ENCODE measurements around the gene GCC2. TPM values are rescaled to one million over a fixed set of nuclear protein-coding genes. Genes with fewer than 3 reads are reported as not detected.
A peak's percentile ranks its signal among the peaks of the same experiment; 100 is the strongest.

Gene GCC2
- total RNA-seq, 2 donors from 2014 or later = 57.0 to 59.9 TPM

DNA sequence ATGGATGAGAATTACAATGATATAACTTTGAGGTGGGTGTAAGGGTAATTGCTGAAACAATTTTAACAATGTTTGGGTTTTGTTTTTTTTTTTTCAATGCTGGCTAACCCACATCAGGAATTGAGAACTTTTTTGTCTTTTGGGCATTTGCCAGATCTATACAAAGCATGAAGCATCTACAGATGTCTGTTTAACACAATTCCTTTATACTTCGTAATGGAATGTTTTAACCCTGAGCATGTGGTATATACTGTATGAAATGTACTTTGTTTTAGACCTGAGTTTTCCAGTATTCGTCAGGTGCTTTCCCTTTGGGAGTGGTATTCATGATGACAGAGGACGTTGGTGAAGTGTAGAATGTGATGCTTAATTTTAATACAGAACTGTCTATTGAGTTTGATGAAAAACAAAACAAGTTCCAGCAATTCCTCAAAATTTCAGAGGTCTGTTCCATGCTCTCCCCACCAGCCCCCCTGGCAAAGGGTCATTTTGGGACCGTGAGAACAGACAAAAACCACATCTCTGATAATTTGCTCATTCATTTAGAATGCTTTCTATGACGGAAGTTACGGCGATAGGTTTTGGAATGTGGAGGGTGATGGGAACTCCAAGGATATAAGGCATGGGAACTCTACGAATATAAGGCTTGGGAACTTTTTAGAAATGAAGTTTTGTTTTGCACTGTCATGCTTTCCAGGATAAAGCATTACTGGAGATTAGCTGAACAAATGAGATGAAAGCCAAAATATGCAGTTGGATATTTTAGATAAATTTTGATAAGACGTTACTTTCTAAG is 99.4 kb downstream of the GCC2 start:
- Mint-ChIP-seq H3K36me3 (ENCODE audit: low read depth) (peaks cover 8% of the 10 kb centered on the region), H3K9me3 (peaks cover 6% of the 10 kb centered on the region), H3K27me3 (ENCODE audit: insufficient read depth) (no peaks in the 10 kb centered on the region), H3K4me3 (no peak overlapping the region), H3K27ac (peak overlapping the region; percentile 31), H3K4me1 (peaks cover under 1% of the 10 kb centered on the region)
- Histone ChIP-seq H3K27me3 (ENCODE audit: control insufficient read depth, insufficient read depth, low read length, poor library complexity, severe bottlenecking) (no peaks in the 10 kb centered on the region), H3K9ac (ENCODE audit: extremely low read depth, low read length, poor library complexity, severe bottlenecking) (no peak overlapping the region), H3K36me3 (ENCODE audit: control insufficient read depth, insufficient read depth, low read length) (peaks cover 10% of the 10 kb centered on the region), H3K4me1 (ENCODE audit: control insufficient read depth, insufficient read depth, low read length) (no peaks in the 10 kb centered on the region), H3K9me3 (ENCODE audit: control insufficient read depth, low read length) (peaks cover 14% of the 10 kb centered on the region), H3K27ac (ENCODE audit: low read depth, low read length) (no peak overlapping the region), H3K4me3 (ENCODE audit: low read length) (no peak overlapping the region)
- WGBS, 2 experiments (ENCODE audit: insufficient coverage in 1 of 2, insufficient read length in 1 of 2) = 92 to 94% methylated on average over 6 to 9 of the region's 9 CpGs
- TF ChIP-seq, protein P1, sequence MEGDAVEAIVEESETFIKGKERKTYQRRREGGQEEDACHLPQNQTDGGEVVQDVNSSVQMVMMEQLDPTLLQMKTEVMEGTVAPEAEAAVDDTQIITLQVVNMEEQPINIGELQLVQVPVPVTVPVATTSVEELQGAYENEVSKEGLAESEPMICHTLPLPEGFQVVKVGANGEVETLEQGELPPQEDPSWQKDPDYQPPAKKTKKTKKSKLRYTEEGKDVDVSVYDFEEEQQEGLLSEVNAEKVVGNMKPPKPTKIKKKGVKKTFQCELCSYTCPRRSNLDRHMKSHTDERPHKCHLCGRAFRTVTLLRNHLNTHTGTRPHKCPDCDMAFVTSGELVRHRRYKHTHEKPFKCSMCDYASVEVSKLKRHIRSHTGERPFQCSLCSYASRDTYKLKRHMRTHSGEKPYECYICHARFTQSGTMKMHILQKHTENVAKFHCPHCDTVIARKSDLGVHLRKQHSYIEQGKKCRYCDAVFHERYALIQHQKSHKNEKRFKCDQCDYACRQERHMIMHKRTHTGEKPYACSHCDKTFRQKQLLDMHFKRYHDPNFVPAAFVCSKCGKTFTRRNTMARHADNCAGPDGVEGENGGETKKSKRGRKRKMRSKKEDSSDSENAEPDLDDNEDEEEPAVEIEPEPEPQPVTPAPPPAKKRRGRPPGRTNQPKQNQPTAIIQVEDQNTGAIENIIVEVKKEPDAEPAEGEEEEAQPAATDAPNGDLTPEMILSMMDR (conservative IDR thresholded peaks at IDR 0.05) = no peak
- no peak for DNase-seq

DNA sequence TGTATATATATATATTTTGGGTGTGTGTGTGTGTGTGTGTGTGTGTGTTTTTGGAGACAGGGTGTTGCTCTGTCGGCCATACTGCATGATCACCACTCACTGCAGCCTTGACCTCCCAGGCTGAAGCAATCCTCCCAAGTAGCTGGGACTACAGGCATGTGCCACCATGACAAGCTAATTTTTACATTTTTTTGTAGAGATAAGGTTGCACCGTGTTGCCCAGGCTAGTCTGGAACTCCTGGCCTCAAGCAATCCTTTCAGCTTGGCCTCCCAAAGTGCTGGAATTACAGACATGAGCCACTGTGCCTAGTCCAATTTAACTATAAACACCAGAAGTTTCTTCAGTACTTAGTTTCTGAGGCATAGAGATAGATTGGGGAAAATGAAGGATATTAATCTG is 103.6 kb downstream of the GCC2 start:
- no peak overlapping the region for H3K4me3 ChIP-seq (ENCODE audit: low read length)
- 90% methylated on average over 1 of the region's 2 CpGs; no CpG with 5 or more reads in 1 of the 2 experiments for WGBS, 2 experiments (ENCODE audit: insufficient coverage in 1 of 2, insufficient read length in 1 of 2)

DNA sequence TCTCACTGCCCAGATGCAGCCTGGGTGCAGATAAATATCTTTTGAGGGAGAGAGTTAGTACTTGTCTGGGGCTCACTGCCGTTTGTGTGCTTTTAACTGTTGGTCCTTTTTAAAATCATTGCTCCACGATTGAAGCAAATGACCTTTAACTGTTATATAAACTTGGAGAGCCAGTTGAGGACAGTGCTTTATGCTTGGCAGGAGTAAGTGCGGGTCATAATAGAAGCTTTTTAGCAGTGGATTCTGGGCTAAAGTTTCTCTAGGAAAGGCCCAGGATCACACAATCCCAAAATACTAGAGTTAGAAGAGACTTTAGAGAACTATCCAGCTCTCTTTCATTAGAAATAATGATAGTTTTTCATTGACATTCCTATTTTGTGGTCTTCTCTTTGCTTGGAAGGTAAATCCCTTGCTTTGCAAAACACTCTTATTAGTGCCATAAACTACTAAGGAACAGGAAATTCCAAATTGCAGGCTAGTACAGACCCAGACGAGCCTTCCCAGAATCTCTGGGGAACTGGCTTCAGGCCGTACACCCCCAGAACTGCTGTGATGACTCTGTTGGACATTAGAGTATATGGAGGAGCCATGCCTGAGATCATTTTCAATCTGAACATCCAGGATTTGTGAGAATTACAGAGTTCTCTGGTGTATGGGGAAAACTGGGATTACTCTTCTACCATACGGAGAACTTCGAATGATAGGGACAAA is 104.4 kb downstream of the GCC2 start:
- Histone ChIP-seq H3K36me3 (ENCODE audit: control insufficient read depth, insufficient read depth, low read length) (no peaks in the 10 kb centered on the region), H3K27me3 (ENCODE audit: control insufficient read depth, insufficient read depth, low read length, poor library complexity, severe bottlenecking) (no peaks in the 10 kb centered on the region), H3K27ac (ENCODE audit: low read depth, low read length) (no peak overlapping the region), H3K4me3 (ENCODE audit: low read length) (no peak overlapping the region), H3K9me3 (ENCODE audit: control insufficient read depth, low read length) (no peaks in the 10 kb centered on the region), H3K4me1 (ENCODE audit: control insufficient read depth, insufficient read depth, low read length) (no peaks in the 10 kb centered on the region), H3K9ac (ENCODE audit: extremely low read depth, low read length, poor library complexity, severe bottlenecking) (no peak overlapping the region)
- no peaks in the 10 kb centered on the region for H3K27me3 Mint-ChIP-seq (ENCODE audit: insufficient read depth)
- no peak overlapping the region for H3K4me3 Mint-ChIP-seq
- DNase-seq = no peak
- peak overlapping the region; percentile 11 for H3K27ac Mint-ChIP-seq
- no peaks in the 10 kb centered on the region for H3K9me3 Mint-ChIP-seq
- H3K4me1 Mint-ChIP-seq = peaks cover 4% of the 10 kb centered on the region
- no peaks in the 10 kb centered on the region for H3K36me3 Mint-ChIP-seq (ENCODE audit: low read depth)
- 79 to 94% methylated on average over 4 to 7 of the region's 7 CpGs for WGBS, 2 experiments (ENCODE audit: insufficient coverage in 1 of 2, insufficient read length in 1 of 2)
- TF ChIP-seq, protein P1 (conservative IDR thresholded peaks at IDR 0.05) = no peak

More for the DNA sequence above, 103.6 kb downstream of the GCC2 start:
- no peak for DNase-seq
- H3K27me3 Mint-ChIP-seq (ENCODE audit: insufficient read depth) = no peaks in the 10 kb centered on the region
- TF ChIP-seq, protein P1 (conservative IDR thresholded peaks at IDR 0.05) = no peak
- H3K27ac ChIP-seq (ENCODE audit: low read depth, low read length) = no peak overlapping the region
- H3K27me3 ChIP-seq (ENCODE audit: control insufficient read depth, insufficient read depth, low read length, poor library complexity, severe bottlenecking) = no peaks in the 10 kb centered on the region
- no peaks in the 10 kb centered on the region for H3K36me3 ChIP-seq (ENCODE audit: control insufficient read depth, insufficient read depth, low read length)
- H3K4me1 ChIP-seq (ENCODE audit: control insufficient read depth, insufficient read depth, low read length) = no peaks in the 10 kb centered on the region
- peaks cover 4% of the 10 kb centered on the region for H3K4me1 Mint-ChIP-seq
- H3K9me3 ChIP-seq (ENCODE audit: control insufficient read depth, low read length) = no peaks in the 10 kb centered on the region
- no peak overlapping the region for H3K9ac ChIP-seq (ENCODE audit: extremely low read depth, low read length, poor library complexity, severe bottlenecking)
- no peaks in the 10 kb centered on the region for H3K9me3 Mint-ChIP-seq
- H3K36me3 Mint-ChIP-seq (ENCODE audit: low read depth) = no peaks in the 10 kb centered on the region
- H3K4me3 Mint-ChIP-seq = no peak overlapping the region
- H3K27ac Mint-ChIP-seq = peak overlapping the region; percentile 35
